ENCODE measurements around the gene STAT4.

The STAT4 gene

DNA sequence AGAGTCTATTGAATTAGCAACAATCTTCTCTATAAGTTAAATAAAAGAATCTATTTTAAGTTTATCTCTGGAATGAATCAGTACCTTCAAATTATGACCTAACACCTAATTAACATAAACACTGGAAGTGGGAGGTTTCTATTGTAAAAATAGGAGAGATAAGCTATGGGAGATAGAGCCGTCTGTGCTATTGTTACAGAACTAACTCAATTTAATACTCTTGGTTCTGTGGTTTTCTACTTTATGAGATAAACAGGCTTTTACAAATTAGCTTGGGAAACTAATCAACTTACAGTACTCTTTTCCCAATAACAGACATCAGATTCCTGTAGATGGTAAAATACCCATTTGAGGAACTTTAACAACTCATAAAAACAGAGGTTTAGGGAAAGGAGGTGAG lies 111.2 kb downstream of the STAT4 start:
- DNase-seq: no peak

GRCh38 chr2:191038741-191039140 lies 112.1 kb downstream of the STAT4 start:
- no peak for DNase-seq

DNA sequence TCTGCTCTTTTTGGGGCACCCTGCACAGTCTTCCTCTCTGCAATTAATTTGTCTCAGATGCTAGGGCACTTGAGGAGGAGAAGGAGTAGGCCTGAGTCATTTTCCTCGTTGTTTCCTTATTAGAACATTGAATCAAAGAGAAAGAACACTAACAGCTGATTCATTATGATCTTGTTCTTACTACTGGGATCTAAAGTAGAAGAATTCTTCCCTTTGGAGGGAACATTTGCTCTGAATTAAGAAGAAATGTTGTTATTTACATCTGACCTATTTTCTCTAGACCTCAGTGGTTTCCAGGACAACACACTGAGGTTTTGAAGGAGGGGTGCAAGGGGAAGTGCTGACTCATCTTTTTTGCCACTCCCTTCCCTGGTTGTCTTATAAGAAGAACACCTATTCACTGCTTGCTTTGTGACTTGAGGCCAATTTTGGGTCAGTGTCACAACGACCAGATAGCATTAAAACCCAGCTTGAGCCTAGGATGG lies 112.5 kb downstream of the STAT4 start:
- DNase-seq: no peak

DNA sequence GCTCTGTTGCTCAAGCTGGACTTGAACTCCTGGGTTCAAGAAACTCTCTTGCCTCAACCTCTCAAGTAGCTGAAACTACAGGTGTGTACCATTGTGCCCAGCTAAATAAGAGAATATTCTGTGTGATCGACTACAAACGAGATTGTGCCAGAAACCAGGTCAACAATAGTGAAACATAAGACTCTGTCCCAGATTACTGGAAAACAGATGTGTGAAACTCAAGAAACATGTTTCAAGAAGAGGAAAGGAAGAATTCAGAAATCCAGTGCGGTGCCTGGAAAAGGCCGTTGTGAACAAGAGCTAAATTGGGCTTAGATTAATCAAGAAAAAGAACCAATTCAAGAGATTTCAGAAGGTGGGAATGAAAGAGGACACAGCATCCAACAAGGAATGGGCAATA lies 113.4 kb downstream of the STAT4 start:
- no peak for DNase-seq

- DNase-seq: no peak
Observed at GRCh38 chr2:191036363-191036762, 114.4 kb downstream of the STAT4 start.

DNA sequence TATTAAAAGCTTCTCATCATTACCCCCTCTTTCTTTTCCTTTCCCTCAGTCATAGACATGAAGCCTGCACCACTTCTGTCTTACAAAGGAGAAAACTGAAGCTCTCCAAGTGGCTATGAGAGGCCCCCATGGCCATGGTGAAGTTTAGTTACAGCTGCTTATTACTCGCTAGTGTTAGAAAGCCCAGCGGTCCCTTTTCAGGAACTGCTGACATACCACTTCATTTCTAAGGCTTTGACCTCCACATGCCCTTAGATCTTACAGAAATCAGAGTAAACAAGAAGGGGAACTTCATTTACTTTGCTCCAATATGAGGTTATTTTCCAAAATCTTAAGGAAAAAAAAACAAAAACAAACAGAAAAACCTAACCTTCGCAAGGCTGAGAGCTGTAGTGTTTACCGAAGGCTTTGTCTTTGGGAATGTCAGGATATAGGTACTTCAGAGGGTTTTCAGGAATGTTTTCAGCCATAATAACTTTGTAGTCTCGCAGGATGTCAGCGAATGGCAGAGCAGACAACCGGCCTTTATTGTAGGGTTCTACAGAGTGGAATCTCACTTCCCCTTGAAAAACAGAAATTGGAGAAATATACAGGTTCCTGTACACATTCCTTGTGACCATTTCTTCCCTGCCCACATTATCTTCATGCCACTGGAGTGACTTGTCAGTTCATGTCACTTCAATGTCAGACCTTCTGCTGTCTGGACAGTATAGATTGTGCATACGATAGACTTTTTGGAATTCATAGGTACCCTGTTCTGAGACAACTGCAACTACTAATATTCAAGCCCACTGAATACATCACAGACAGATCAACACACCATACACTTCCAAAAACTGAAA lies 118.0 kb downstream of the STAT4 start:
- no peak for DNase-seq

DNA sequence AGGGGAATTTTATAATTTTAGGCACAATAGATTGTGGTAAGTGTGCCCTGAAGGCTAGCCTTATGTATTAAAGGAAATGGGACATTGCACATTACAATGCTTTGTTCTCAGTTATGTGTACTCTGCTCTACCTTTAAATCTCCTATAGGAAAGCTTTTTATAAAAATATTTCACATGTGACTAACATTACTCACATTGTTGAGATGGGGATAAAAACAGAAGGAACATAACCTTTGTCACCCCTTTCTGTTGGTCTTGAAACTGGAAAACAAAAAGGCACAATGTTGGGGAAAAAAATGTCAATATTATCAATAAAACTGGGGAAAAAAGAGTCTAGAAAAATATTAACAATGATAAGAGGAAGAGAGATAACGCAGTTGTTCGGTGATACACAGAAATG lies 119.5 kb downstream of the STAT4 start:
- no peak for DNase-seq

GRCh38 chr2:191030521-191031154 lies 120.2 kb downstream of the STAT4 start:
- peak; percentile 49 for DNase-seq

DNA sequence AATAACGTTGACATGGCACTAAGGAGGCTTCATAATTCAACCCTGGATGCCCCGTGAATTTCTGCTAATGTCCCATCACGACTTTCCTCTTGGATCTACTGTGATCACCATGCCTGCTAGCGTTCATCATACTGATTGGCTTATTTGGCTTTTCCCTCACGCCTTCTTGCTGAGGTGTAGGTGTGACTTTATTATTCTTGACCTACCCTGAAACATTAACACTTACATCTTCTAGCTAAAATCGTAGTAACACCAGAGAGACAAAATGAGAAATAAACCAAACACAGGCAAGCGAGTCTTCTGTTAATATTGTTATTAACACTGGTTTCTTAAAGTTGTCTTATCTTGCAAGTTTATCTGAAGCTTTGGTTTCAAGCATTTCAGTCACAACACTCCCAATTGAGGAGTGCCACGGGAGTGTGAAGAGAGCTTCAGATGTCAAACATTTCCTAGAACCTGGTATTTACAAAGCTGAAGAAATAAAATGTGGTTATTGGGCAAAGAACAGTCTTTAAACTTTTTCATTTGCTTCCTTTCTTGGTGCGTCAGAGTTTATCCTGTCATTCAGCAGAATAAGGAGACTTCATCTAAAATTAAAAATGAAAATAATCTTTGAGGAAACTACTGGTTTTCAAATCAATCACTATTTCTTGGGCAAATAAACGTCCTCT lies 121.4 kb downstream of the STAT4 start:
- no peak for DNase-seq

DNA sequence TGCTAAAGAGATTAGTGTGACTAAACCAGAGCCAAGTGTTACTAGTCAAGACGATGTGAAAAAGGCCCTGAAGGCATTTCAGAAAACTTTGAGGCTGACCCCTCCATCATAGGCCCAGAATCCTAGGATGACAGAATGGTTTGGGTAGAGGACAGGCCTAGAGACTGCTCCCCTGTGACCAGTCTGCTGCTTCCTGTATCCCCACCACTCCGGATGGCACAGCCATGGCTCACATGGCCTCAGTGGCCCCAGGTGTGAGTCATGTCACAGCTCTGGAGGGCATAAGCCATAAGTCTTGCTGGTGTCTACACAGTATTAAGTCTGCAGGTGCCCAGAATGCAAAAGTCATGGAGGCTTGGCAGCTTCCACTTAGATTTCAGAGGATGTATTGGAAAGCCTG lies 124.4 kb downstream of the STAT4 start:
- no peak for DNase-seq

DNA sequence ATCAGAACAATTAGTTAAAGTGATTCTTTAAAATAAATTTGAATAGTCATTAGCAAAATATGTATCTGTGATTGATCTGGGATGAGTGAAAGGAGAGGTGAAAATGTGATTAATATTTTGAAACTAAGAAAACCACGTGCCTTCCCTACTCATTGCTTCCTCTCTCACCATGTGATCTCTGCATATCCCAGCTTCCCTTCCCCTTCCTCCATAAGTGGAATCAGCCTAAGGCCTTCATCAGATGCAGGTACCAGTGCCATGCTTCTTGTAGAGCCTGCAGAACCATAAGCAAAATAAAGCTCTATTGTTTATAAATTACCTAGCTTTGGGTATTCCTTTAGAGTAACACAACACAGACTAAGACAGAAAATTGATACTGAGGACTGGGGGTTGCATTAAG lies 125.7 kb downstream of the STAT4 start:
- DNase-seq: no peak

DNA sequence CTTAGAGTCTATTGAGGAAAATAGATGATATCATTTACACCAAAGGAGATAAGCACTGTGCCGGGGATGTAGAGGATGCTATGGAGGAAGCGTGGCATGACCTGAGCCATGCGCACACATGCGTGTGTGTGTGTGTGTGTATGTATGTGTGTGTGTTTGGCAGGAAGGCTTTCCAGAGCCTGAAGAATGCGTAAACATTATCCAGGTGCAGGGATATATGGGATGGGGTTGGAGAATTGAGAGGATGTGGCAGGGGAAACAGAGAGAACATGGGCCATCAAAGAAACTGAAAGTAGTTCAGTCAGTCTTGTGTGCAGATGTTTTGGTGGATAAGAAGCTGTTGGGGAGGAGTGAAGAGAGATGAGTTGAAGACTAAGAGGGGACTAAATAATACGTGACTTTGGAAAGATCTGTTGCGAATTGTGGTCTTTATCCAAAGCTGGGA lies 127.5 kb downstream of the STAT4 start:
- DNase-seq: no peak

DNA sequence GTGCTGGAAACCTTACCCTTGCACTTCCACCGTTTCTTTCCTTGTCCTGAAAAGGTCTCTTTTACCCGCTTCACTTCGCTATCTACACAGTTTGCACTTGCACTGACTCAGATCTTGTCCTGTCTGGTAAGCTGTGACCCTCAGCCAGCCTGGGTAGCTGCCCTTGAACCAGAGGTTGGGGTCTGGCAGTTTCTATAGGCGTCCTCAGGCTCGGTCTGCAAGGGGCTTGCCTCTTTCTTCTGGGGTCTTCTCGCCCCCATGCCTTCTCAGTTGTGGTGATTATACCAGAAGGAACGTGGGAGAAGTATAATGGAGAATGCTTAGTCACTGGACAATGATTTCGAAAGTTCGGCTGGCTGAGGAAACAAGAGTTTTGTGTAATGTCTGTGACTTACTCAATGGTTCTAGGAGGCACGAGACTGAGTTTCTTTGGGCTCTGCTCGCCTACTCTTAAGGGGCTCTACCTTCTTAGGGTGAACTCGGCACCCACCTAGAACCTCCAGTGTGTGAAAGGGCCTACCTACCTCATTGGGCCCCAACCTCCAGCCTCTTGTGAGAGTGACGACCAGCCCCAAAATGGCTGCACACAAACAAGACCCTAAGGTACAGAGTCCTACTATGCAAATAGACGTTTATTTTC lies 129.9 kb downstream of the STAT4 start:
- DNase-seq: no peak

DNA sequence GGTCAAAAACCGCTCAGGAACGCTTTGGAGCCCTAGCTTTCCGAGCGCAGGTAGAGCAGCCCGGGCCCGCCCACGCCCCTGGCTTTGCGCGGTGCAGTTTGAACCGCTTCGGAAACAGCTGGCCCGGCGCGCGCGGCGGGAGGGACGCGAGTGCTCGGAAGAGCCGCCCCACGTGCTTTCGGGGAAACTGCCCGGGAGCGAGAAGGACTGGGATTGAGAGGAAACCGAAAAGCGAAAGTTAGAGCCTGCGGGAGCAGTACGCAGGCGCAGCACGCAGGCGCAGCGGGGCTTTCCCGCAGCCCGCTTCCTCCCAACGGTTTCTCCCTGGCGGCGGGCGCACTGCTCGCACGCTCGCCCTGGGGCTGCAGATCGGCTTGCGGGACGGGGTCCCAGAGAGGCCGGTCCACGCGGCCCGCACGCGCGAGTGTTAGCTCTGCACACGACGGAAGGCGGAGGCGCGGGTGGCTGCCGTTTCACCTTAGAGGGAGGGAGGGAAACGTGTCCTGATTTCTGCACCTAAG lies 130.5 kb downstream of the STAT4 start:
- DNase-seq: peak; percentile 83

- DNase-seq: no peak
Observed at GRCh38 chr2:191019376-191019775, 131.4 kb downstream of the STAT4 start.

DNA sequence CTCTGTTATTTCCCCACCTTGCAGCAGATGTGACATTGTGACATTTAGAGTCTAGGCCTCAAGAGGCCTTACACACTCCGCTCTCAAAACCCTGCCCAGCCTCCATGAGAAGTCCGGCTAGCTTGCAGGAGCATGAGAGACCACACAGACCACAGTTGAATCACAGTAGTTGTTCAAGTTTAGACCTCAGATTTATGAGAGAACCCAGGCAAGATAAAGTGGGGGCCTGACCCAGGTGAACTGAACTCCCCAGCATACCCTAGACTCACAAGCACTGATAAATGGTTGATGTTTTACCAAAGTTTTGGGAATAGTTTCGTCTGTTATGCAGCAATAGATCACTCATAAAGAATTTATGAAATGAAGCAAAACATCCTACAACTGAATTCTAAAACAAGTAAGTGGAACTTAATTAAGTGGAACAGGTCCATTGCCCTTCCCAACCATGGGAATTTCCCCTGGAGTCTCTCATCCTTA lies 132.1 kb downstream of the STAT4 start:
- DNase-seq: no peak

DNA sequence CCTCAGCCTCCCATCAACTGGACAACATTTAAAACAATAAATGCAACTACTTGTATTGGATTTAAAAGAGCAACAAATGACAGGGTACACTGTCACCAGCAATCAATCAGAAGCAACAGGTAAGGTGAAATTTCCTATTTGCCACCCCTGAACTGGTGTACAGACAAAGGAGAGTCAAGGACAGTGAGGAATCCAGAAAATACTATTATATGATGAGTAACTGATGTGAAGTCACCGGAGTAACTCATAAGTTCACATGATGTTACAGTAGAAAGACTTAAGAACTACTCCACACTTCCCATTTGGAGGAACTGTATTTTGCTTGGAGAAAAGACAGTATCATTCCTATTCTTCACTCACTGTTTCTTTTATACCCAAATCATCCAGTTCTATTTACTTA lies 132.7 kb downstream of the STAT4 start:
- no peak for DNase-seq

GRCh38 chr2:191015831-191016230 lies 135.0 kb downstream of the STAT4 start:
- no peak for DNase-seq

- no peak for DNase-seq
Observed at GRCh38 chr2:191015239-191015638, 135.6 kb downstream of the STAT4 start.

- DNase-seq: no peak
Observed at GRCh38 chr2:191014653-191015020, 136.2 kb downstream of the STAT4 start.

GRCh38 chr2:191013932-191014652 lies 136.7 kb downstream of the STAT4 start, which contains the start of gene STAT1:
Gene STAT1, minus strand, starts transcription at chr2:191014171. Its CDS starts 4,168 bp downstream, at chr2:191010003.
- DNase-seq: peak; percentile 91

GRCh38 chr2:191013682-191013931 lies 137.2 kb downstream of the STAT4 start:
- no peak for DNase-seq

Measured in effector CD4-positive, alpha-beta T cell (primary cell).